ENCODE data around the gene PALLD.

DNA sequence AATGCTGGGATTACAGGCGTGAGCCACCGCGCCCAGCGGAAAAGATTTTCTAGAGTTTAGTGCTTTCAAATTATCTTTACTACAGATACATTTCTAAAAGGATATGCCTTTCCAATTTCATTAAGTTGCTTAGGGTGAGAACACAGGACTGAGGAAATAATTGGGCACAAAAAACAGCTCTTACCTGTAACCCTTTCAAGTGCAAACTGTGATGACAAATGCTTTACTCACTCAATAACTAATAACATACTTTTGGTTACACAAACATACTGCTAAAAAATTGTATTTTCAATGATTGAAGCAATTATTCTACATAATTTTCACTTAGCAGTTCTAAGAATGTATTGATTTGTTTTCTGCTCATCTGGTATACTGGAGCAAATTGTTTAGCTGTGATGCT is 40.2 kb downstream of the PALLD start:
- TF ChIP-seq, protein P1, sequence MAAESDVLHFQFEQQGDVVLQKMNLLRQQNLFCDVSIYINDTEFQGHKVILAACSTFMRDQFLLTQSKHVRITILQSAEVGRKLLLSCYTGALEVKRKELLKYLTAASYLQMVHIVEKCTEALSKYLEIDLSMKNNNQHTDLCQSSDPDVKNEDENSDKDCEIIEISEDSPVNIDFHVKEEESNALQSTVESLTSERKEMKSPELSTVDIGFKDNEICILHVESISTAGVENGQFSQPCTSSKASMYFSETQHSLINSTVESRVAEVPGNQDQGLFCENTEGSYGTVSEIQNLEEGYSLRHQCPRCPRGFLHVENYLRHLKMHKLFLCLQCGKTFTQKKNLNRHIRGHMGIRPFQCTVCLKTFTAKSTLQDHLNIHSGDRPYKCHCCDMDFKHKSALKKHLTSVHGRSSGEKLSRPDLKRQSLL (tag by site-specific recombination; IDR thresholded peaks at IDR 0.05): no peak
- TF ChIP-seq, protein P2, sequence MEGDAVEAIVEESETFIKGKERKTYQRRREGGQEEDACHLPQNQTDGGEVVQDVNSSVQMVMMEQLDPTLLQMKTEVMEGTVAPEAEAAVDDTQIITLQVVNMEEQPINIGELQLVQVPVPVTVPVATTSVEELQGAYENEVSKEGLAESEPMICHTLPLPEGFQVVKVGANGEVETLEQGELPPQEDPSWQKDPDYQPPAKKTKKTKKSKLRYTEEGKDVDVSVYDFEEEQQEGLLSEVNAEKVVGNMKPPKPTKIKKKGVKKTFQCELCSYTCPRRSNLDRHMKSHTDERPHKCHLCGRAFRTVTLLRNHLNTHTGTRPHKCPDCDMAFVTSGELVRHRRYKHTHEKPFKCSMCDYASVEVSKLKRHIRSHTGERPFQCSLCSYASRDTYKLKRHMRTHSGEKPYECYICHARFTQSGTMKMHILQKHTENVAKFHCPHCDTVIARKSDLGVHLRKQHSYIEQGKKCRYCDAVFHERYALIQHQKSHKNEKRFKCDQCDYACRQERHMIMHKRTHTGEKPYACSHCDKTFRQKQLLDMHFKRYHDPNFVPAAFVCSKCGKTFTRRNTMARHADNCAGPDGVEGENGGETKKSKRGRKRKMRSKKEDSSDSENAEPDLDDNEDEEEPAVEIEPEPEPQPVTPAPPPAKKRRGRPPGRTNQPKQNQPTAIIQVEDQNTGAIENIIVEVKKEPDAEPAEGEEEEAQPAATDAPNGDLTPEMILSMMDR (tag by site-specific recombination; IDR thresholded peaks at IDR 0.05): no peak
- TF ChIP-seq ZNF121 (tag by site-specific recombination; IDR thresholded peaks at IDR 0.05) (no peak), YY1 (tag by site-specific recombination; IDR thresholded peaks at IDR 0.05) (no peak), ZEB2 (tag by site-specific recombination; IDR thresholded peaks at IDR 0.05) (no peak), ZNF777 (tag by site-specific recombination; IDR thresholded peaks at IDR 0.05; ENCODE audit: borderline replicate concordance) (no peak), SETDB1 (IDR thresholded peaks at IDR 0.05; ENCODE audit: insufficient read length, low read length) (no peak), KLF9 (tag by site-specific recombination; IDR thresholded peaks at IDR 0.05; ENCODE audit: low read depth) (no peak), ZSCAN30 (tag by site-specific recombination; IDR thresholded peaks at IDR 0.05) (no peak), SP3 (tag by site-specific recombination; IDR thresholded peaks at IDR 0.05) (no peak), RBAK (tag by site-specific recombination; IDR thresholded peaks at IDR 0.05) (no peak), ZNF660 (tag by site-specific recombination; IDR thresholded peaks at IDR 0.05) (no peak)
- TF ChIP-seq, protein P3, sequence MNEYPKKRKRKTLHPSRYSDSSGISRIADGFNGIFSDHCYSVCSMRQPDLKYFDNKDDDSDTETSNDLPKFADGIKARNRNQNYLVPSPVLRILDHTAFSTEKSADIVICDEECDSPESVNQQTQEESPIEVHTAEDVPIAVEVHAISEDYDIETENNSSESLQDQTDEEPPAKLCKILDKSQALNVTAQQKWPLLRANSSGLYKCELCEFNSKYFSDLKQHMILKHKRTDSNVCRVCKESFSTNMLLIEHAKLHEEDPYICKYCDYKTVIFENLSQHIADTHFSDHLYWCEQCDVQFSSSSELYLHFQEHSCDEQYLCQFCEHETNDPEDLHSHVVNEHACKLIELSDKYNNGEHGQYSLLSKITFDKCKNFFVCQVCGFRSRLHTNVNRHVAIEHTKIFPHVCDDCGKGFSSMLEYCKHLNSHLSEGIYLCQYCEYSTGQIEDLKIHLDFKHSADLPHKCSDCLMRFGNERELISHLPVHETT (tag by site-specific recombination; IDR thresholded peaks at IDR 0.05): no peak
- TF ChIP-seq, protein P4, sequence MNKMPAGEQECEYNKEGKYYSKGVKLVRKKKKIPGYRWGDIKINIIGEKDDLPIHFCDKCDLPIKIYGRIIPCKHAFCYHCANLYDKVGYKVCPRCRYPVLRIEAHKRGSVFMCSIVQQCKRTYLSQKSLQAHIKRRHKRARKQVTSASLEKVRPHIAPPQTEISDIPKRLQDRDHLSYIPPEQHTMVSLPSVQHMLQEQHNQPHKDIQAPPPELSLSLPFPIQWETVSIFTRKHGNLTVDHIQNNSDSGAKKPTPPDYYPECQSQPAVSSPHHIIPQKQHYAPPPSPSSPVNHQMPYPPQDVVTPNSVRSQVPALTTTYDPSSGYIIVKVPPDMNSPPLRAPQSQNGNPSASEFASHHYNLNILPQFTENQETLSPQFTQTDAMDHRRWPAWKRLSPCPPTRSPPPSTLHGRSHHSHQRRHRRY (tag by site-specific recombination; IDR thresholded peaks at IDR 0.05): no peak

All from HEK293 (cell line).